IPS-18c (cell line): ENCODE data around the gene HS3ST3B1.

ENCODE experiments used
- H3K4me3 ChIP-seq: 2 replicates; pipeline ENCODE4 v1.7.0; 2013; ENCODE audit warnings: low read depth, mild to moderate bottlenecking, low read length, moderate library complexity; ENCODE audit not compliant: insufficient read depth
- H3K9me3 ChIP-seq: one replicate; pipeline ENCODE4 v1.6.1; 2013; ENCODE audit warnings: mild to moderate bottlenecking, low read length, moderate library complexity; ENCODE audit not compliant: control insufficient read depth, insufficient read depth

The HS3ST3B1 gene

GRCh38 chr17:14312522-14312921 lies 11.6 kb downstream of the HS3ST3B1 start:
- no peak overlapping the region for H3K4me3 ChIP-seq

GRCh38 chr17:14316126-14316832 lies 15.4 kb downstream of the HS3ST3B1 start:
- H3K9me3 ChIP-seq, result no peaks in the 10 kb centered on the region
- no peak overlapping the region for H3K4me3 ChIP-seq

More at GRCh38 chr17:14312522-14312921, 11.6 kb downstream of the HS3ST3B1 start:
- H3K9me3 ChIP-seq, result no peaks in the 10 kb centered on the region

- H3K9me3 ChIP-seq, result no peaks in the 10 kb centered on the region
- H3K4me3 ChIP-seq, result no peak overlapping the region
Measured at GRCh38 chr17:14317383-14317782, 16.5 kb downstream of the HS3ST3B1 start.

GRCh38 chr17:14318109-14318917 lies 17.4 kb downstream of the HS3ST3B1 start:
- H3K9me3 ChIP-seq, result no peaks in the 10 kb centered on the region
- no peak overlapping the region for H3K4me3 ChIP-seq

GRCh38 chr17:14318918-14319205 lies 18.0 kb downstream of the HS3ST3B1 start:
- no peaks in the 10 kb centered on the region for H3K9me3 ChIP-seq
- no peak overlapping the region for H3K4me3 ChIP-seq

- no peaks in the 10 kb centered on the region for H3K9me3 ChIP-seq
- no peak overlapping the region for H3K4me3 ChIP-seq
Measured at GRCh38 chr17:14320098-14320497, 19.2 kb downstream of the HS3ST3B1 start.

GRCh38 chr17:14320734-14321475 lies 20.0 kb downstream of the HS3ST3B1 start:
- H3K4me3 ChIP-seq, result no peak overlapping the region
- H3K9me3 ChIP-seq, result no peaks in the 10 kb centered on the region

GRCh38 chr17:14321476-14321949 lies 20.6 kb downstream of the HS3ST3B1 start:
- Histone ChIP-seq H3K4me3 (no peak overlapping the region), H3K9me3 (no peaks in the 10 kb centered on the region)

- no peak overlapping the region for H3K4me3 ChIP-seq
- H3K9me3 ChIP-seq, result no peaks in the 10 kb centered on the region
Measured at GRCh38 chr17:14321980-14322776, 21.3 kb downstream of the HS3ST3B1 start.

- no peak overlapping the region for H3K4me3 ChIP-seq
- H3K9me3 ChIP-seq, result no peaks in the 10 kb centered on the region
Measured at GRCh38 chr17:14323522-14323981, 22.7 kb downstream of the HS3ST3B1 start.

GRCh38 chr17:14325618-14326167 lies 24.8 kb downstream of the HS3ST3B1 start:
- H3K4me3 ChIP-seq, result no peak overlapping the region
- H3K9me3 ChIP-seq, result no peaks in the 10 kb centered on the region

- H3K4me3 ChIP-seq, result no peak overlapping the region; the same call in 1 of the 2 replicates
- no peaks in the 10 kb centered on the region for H3K9me3 ChIP-seq
Measured at GRCh38 chr17:14329900-14330491, 29.1 kb downstream of the HS3ST3B1 start.

GRCh38 chr17:14330492-14330962 lies 29.6 kb downstream of the HS3ST3B1 start:
- Histone ChIP-seq H3K9me3 (no peaks in the 10 kb centered on the region), H3K4me3 (peak overlapping the region; percentile 22; the same call in 1 of the 2 replicates)

- H3K9me3 ChIP-seq, result no peaks in the 10 kb centered on the region
- H3K4me3 ChIP-seq, result no peak overlapping the region
Measured at GRCh38 chr17:14331225-14331981, 30.5 kb downstream of the HS3ST3B1 start.

- H3K4me3 ChIP-seq, result no peak overlapping the region
- H3K9me3 ChIP-seq, result no peaks in the 10 kb centered on the region
Measured at GRCh38 chr17:14331982-14332298, 31.1 kb downstream of the HS3ST3B1 start.

GRCh38 chr17:14332331-14332730 lies 31.4 kb downstream of the HS3ST3B1 start:
- H3K9me3 ChIP-seq, result no peaks in the 10 kb centered on the region
- no peak overlapping the region for H3K4me3 ChIP-seq
